H1 (cell line): ENCODE results near the gene SLC8A3. TPM values are rescaled to one million over a fixed set of nuclear protein-coding genes. Genes with fewer than 3 reads are reported as not detected.

Source experiments
- BRCA1 ChIP-seq: IDR thresholded peaks from 2 replicates; pipeline ENCODE4 v1.6.1; 2012; ENCODE audit warnings: low read depth, low read length, improper control_type of control experiment
- CHD1 ChIP-seq: IDR thresholded peaks from 2 replicates; pipeline ENCODE4 v1.6.1; 2012; ENCODE audit warnings: low read depth, low read length, improper control_type of control experiment
- CHD7 ChIP-seq: fragments of 300-600 bp; sonication (generic); IDR thresholded peaks from 2 replicates; pipeline ENCODE4 v1.7.1; 2012; ENCODE audit warnings: low read length, moderate library complexity, mild to moderate bottlenecking, inconsistent platforms; ENCODE audit not compliant: insufficient replicate concordance
- EGR1 ChIP-seq: IDR thresholded peaks from 2 replicates; pipeline ENCODE4 v1.6.1; 2011; ENCODE audit warnings: low read depth, low read length, borderline replicate concordance
- GABPA ChIP-seq: IDR thresholded peaks from 2 replicates; pipeline ENCODE4 v1.6.1; 2011; ENCODE audit warnings: mild to moderate bottlenecking, low read length, moderate library complexity, borderline replicate concordance; ENCODE audit not compliant: insufficient read depth
- HDAC2 ChIP-seq, 2 experiments: fragments of 300-600 bp in 1 of 2; sonication (generic) in 1 of 2; IDR thresholded peaks; 2 replicates each; pipeline ENCODE4 v1.6.1; 2011 to 2012; ENCODE audit warnings: low read depth in 2 of 2, low read length in 2 of 2, mild to moderate bottlenecking in 2 of 2, moderate library complexity in 2 of 2, borderline replicate concordance in 1 of 2, inconsistent platforms in 1 of 2
- KDM5A ChIP-seq: fragments of 200-600 bp; IDR thresholded peaks from 2 replicates; pipeline ENCODE4 v1.7.1; 2012; ENCODE audit warnings: mild to moderate bottlenecking, low read length, inconsistent platforms, mixed read lengths
- POLR2A ChIP-seq, 2 experiments: IDR thresholded peaks; 1 replicate in 1 of 2; 2 replicates in 1 of 2; pipeline ENCODE4 v1.6.1; 2011; ENCODE audit warnings: low read depth in 2 of 2, low read length in 2 of 2, mild to moderate bottlenecking in 2 of 2; ENCODE audit errors: control extremely low read depth in 1 of 2
- SIRT6 ChIP-seq: IDR thresholded peaks from one replicate; pipeline ENCODE4 v1.7.1; 2012; ENCODE audit warnings: low read length, inconsistent platforms
- SIX5 ChIP-seq: IDR thresholded peaks from 2 replicates; pipeline ENCODE4 v1.6.1; 2011; ENCODE audit warnings: mild to moderate bottlenecking, low read depth, low read length
- polyA plus RNA-seq, 7 experiments: library from polyadenylated mRNA; depleted of rRNA in 3 of 7; stranded (reverse) in 5 of 7; unstranded in 2 of 7; fragments of >200 nt in 5 of 7; fragments of 200-250 nt in 2 of 7; gene quantifications; 1 replicate in 5 of 7; 2 replicates in 1 of 7; 4 replicates in 1 of 7; pipeline versions ENCODE4 v1.2.1 to v1.2.3, GENCODE V29; 2011 to 2013; ENCODE audit warnings: missing spikeins in 2 of 7, mixed read lengths in 2 of 7
- total RNA-seq: library from RNA; stranded (reverse); fragmentation: NEBNext Ultra II Directional; extraction: Animal tissue kit (Norgen Biotek cat#: 25700); gene quantifications from 2 replicates; pipeline ENCODE4 v1.2.1, GENCODE V29; 2021

SLC8A3 gene
- total and polyA plus RNA-seq, 2 of the 8 experiments (the other 6 are each of a cell fraction or from before 2014, with no cell fraction given) = 0.38 to 1.1 TPM

GRCh38 chr14:70171726-70172125, 17.0 kb downstream of the SLC8A3 start (continued):
- TF ChIP-seq CHD7 (no peak), POLR2A (IDR thresholded peaks at IDR 0.05; ENCODE audit: control extremely low read depth in 1 of 2, low read depth in 2 of 2, low read length in 2 of 2) (no peak), HDAC2 (IDR thresholded peaks at IDR 0.05; ENCODE audit: borderline replicate concordance in 1 of 2, low read depth in 2 of 2, low read length in 2 of 2) (no peak), EGR1 (no peak), GABPA (no peak), SIX5 (no peak), KDM5A (no peak), SIRT6 (no peak), CHD1 (no peak), BRCA1 (no peak)
